T-helper 17 cell (primary cell): Measurements from ENCODE around the gene CUL3. TPM values are rescaled to one million over a fixed set of nuclear protein-coding genes. Genes with fewer than 3 reads are reported as not detected.
A peak's percentile ranks its signal among the peaks of the same experiment; 100 is the strongest.
"Not testable (repeated sequence)": the region's sequence is repeated elsewhere in the genome, so short reads cannot be mapped to it uniquely, and the experiment has no call there.

Experiments used
- ATAC-seq: fragments of 150-1000 bp; cut with Tn5 transposase; 2 replicates; pipeline ENCODE4 v1.10.0; 2021; ENCODE audit warnings: mild to moderate bottlenecking, moderate library complexity
- DNase-seq, 3 donors: peaks; one replicate each; pipeline versions ENCODE4 v3.0.0 to v3.0.0-alpha.2; 2020 to 2021
- H3K9me3 ChIP-seq: one replicate; pipeline ENCODE4 v1.7.0; 2013; ENCODE audit warnings: low read length, mild to moderate bottlenecking; ENCODE audit not compliant: control insufficient read depth, poor library complexity, severe bottlenecking
- H3K27ac Mint-ChIP-seq: one replicate; pipeline ENCODE4 v1.8.0; 2022; ENCODE audit warnings: mild to moderate bottlenecking, moderate library complexity, mixed read lengths
- H3K27me3 Mint-ChIP-seq: one replicate; pipeline ENCODE4 v1.8.0; 2022; ENCODE audit warnings: mixed read lengths
- H3K36me3 Mint-ChIP-seq: one replicate; pipeline ENCODE4 v1.8.0; 2022; ENCODE audit warnings: low read depth, mixed read lengths
- H3K4me1 Mint-ChIP-seq: one replicate; pipeline ENCODE4 v1.8.0; 2022; ENCODE audit warnings: mild to moderate bottlenecking, mixed read lengths
- H3K4me3 Mint-ChIP-seq: one replicate; pipeline ENCODE4 v1.8.0; 2022; ENCODE audit warnings: mild to moderate bottlenecking, moderate library complexity, mixed read lengths
- total RNA-seq, 4 donors: library from RNA in 2 of 4; stranded (reverse) in 2 of 4; gene quantifications; one replicate each; pipeline ENCODE4 v1.2.3 and lab custom pipeline; 2022 to 2026

The CUL3 gene
- total RNA-seq, 2 donors from 2014 or later: 94.8 to 99.7 TPM

GRCh38 chr2:224518806-224519580 lies 66.2 kb downstream of the CUL3 start:
- H3K9me3 ChIP-seq: no peaks in the 10 kb centered on the region
- H3K36me3 Mint-ChIP-seq: no peaks in the 10 kb centered on the region
- DNase-seq (no peak), ATAC-seq (no peak)
- H3K27ac Mint-ChIP-seq: peak overlapping the region; percentile 80
- no peaks in the 10 kb centered on the region for H3K27me3 Mint-ChIP-seq
- no peak overlapping the region for H3K4me3 Mint-ChIP-seq
- H3K4me1 Mint-ChIP-seq: peaks cover 44% of the 10 kb centered on the region

DNA sequence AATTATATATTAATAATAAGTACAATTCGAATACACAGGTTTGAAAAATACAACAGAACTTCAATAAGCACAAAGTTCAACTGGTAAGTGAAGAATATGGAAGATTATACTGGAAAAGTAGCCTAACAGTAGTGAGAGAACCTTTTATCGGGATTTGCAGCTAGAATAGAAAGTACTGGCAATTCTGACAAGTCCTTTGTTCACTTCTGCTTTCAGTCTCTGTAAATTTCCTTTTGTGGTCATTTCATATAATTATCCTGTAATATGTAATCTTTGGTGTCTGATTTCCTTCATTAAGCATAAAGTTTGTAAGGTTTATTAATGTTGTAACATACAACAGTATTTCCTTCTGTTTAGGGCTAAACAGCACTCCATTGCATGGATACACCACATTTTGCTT lies 67.2 kb downstream of the CUL3 start:
- H3K9me3 ChIP-seq: no peaks in the 10 kb centered on the region
- H3K4me1 Mint-ChIP-seq: peaks cover 34% of the 10 kb centered on the region
- DNase-seq (no peak), ATAC-seq (no peak)
- H3K27me3 Mint-ChIP-seq: no peaks in the 10 kb centered on the region
- H3K36me3 Mint-ChIP-seq: no peaks in the 10 kb centered on the region
- H3K4me3 Mint-ChIP-seq: no peak overlapping the region
- no peak overlapping the region for H3K27ac Mint-ChIP-seq

GRCh38 chr2:224516393-224516792 lies 68.8 kb downstream of the CUL3 start:
- not testable (repeated sequence) for H3K36me3 Mint-ChIP-seq, H3K27me3 Mint-ChIP-seq

GRCh38 chr2:224513991-224514390 lies 71.2 kb downstream of the CUL3 start:
- no peaks in the 10 kb centered on the region for H3K9me3 ChIP-seq
- H3K36me3 Mint-ChIP-seq: no peaks in the 10 kb centered on the region

More at GRCh38 chr2:224516393-224516792, 68.8 kb downstream of the CUL3 start:
- ATAC-seq, DNase-seq, H3K4me3 Mint-ChIP-seq, H3K9me3 ChIP-seq: not testable (repeated sequence)
- Mint-ChIP-seq H3K27ac (peak overlapping the region; percentile 78), H3K4me1 (peaks cover 33% of the 10 kb centered on the region)

DNA sequence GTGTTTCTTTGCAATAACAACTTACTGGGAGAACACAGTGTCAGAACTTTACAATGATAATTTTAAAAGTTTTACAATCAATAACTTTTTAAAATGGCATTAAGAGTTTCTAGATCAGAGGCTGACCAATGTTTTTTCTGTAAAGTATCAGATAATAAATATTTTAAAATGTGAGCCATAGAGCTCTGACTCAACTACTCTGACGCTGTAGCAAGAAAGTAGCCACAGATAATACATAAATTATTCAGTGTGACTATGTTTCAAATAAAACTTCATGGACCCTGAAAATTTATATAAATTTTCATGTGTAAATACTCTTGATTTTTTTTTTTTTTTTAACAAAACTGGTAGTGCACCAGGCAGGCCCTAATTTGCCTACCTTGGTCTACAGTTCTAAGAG lies 77.4 kb downstream of the CUL3 start:
- H3K27me3 Mint-ChIP-seq: no peaks in the 10 kb centered on the region
- ATAC-seq: no peak
- H3K9me3 ChIP-seq: no peaks in the 10 kb centered on the region
- peaks cover 13% of the 10 kb centered on the region for H3K4me1 Mint-ChIP-seq
- no peak for DNase-seq
- no peak overlapping the region for H3K4me3 Mint-ChIP-seq
- peaks cover 5% of the 10 kb centered on the region for H3K36me3 Mint-ChIP-seq
- H3K27ac Mint-ChIP-seq: no peak overlapping the region

More at GRCh38 chr2:224513991-224514390, 71.2 kb downstream of the CUL3 start:
- no peak overlapping the region for H3K4me3 Mint-ChIP-seq
- no peaks in the 10 kb centered on the region for H3K27me3 Mint-ChIP-seq
- H3K4me1 Mint-ChIP-seq: peaks cover 28% of the 10 kb centered on the region
- ATAC-seq (no peak), DNase-seq (no peak)
- no peak overlapping the region for H3K27ac Mint-ChIP-seq

GRCh38 chr2:224506494-224506893 lies 78.7 kb downstream of the CUL3 start:
- Mint-ChIP-seq H3K4me3 (no peak overlapping the region), H3K36me3 (peaks cover 5% of the 10 kb centered on the region), H3K4me1 (peaks cover 13% of the 10 kb centered on the region), H3K27me3 (no peaks in the 10 kb centered on the region), H3K27ac (no peak overlapping the region)
- ATAC-seq: no peak
- no peak for DNase-seq
- H3K9me3 ChIP-seq: no peaks in the 10 kb centered on the region

- no peak overlapping the region for H3K4me3 Mint-ChIP-seq
- ATAC-seq: no peak
- H3K27ac Mint-ChIP-seq: no peak overlapping the region
- H3K4me1 Mint-ChIP-seq: peaks cover 11% of the 10 kb centered on the region
- H3K36me3 Mint-ChIP-seq: peaks cover 11% of the 10 kb centered on the region
- no peak for DNase-seq
- no peaks in the 10 kb centered on the region for H3K27me3 Mint-ChIP-seq
- H3K9me3 ChIP-seq: no peaks in the 10 kb centered on the region
Observed at GRCh38 chr2:224498991-224499390, 86.2 kb downstream of the CUL3 start.

- H3K9me3 ChIP-seq: no peaks in the 10 kb centered on the region
- ATAC-seq: no peak
- Mint-ChIP-seq H3K36me3 (peaks cover 9% of the 10 kb centered on the region), H3K27me3 (no peaks in the 10 kb centered on the region), H3K4me3 (no peak overlapping the region), H3K4me1 (peaks cover 34% of the 10 kb centered on the region), H3K27ac (no peak overlapping the region)
- no peak for DNase-seq
Observed at GRCh38 chr2:224492531-224492930, 92.6 kb downstream of the CUL3 start.

DNA sequence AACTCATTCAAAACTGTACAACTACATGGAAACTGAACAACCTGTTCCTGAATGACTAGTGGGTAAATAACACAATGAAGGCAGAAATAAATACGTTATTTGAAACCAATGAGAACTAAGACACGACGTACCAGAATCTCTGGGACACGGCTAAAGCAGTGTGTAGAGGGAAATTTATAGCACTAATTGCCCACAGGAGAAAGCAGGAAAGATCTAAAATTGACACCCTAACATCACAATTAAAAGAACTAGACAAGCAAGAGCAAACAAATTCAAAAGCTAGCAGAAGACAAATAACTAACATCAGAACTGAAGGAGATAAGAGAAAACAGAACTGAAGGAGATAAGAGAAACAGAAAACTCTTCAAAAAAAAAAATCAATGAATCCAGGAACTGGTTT lies 97.2 kb downstream of the CUL3 start:
- H3K4me3 Mint-ChIP-seq, H3K9me3 ChIP-seq, DNase-seq, H3K27me3 Mint-ChIP-seq, ATAC-seq, H3K27ac Mint-ChIP-seq: not testable (repeated sequence)
- H3K4me1 Mint-ChIP-seq: peaks cover 44% of the 10 kb centered on the region
- peaks cover 12% of the 10 kb centered on the region for H3K36me3 Mint-ChIP-seq

GRCh38 chr2:224485081-224486014 lies 99.8 kb downstream of the CUL3 start:
- Mint-ChIP-seq H3K4me1 (peaks cover 28% of the 10 kb centered on the region), H3K27ac (peak overlapping the region; percentile 51), H3K36me3 (peaks cover 10% of the 10 kb centered on the region)
- H3K9me3 ChIP-seq, H3K4me3 Mint-ChIP-seq, H3K27me3 Mint-ChIP-seq, DNase-seq, ATAC-seq: not testable (repeated sequence)

DNA sequence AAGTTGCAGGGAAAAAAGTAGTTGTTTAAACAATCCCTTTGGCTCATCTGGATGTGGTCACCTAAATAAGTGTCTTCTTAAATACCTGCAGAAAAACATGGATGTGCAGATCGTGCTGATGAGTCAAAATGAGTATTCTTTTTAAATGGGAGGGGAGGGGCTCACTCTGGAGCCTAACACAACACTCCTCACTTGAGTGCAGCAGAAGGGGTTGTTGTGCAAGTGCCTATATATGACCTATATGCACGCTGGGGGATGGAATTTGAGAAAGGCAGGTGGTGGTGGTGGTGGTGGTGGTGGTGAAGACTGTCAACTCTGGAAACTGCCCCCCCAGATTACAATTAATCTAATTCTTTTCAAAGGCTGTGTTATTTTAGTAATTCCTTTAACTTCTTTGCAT lies 105.3 kb downstream of the CUL3 start:
- no peak for ATAC-seq
- no peak for DNase-seq
- H3K36me3 Mint-ChIP-seq: peaks cover 8% of the 10 kb centered on the region
- peaks cover 15% of the 10 kb centered on the region for H3K4me1 Mint-ChIP-seq
- peak overlapping the region; percentile 27 for H3K27ac Mint-ChIP-seq
- H3K9me3 ChIP-seq: no peaks in the 10 kb centered on the region
- no peaks in the 10 kb centered on the region for H3K27me3 Mint-ChIP-seq
- H3K4me3 Mint-ChIP-seq: no peak overlapping the region

DNA sequence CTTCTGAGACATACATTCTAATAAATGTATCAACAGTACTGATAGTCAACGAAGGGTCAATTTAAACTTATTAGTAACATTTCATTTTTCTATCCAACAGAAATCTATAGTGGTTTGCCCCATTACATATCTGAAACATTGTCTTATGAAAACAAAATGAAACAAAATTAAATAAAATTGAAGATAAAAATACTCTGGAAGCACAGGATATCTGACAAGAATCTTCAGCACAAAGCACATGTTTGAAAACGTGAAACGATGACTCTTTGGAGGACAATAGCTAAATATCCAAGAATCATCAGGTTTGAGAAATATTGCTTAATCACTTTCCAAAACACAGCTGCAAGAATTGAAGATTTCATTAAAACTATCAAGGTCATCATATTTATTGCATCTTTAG lies 112.3 kb downstream of the CUL3 start:
- no peak for ATAC-seq
- DNase-seq: no peak
- H3K27ac Mint-ChIP-seq: no peak overlapping the region
- no peaks in the 10 kb centered on the region for H3K9me3 ChIP-seq
- H3K36me3 Mint-ChIP-seq: peaks cover 8% of the 10 kb centered on the region
- no peaks in the 10 kb centered on the region for H3K27me3 Mint-ChIP-seq
- no peak overlapping the region for H3K4me3 Mint-ChIP-seq
- H3K4me1 Mint-ChIP-seq: peaks cover 9% of the 10 kb centered on the region

GRCh38 chr2:224472137-224472536 lies 113.0 kb downstream of the CUL3 start:
- no peak for DNase-seq
- H3K27me3 Mint-ChIP-seq: no peaks in the 10 kb centered on the region
- H3K4me3 Mint-ChIP-seq: no peak overlapping the region
- H3K27ac Mint-ChIP-seq: peak overlapping the region; percentile 2
- no peaks in the 10 kb centered on the region for H3K9me3 ChIP-seq
- ATAC-seq: no peak
- peaks cover 3% of the 10 kb centered on the region for H3K36me3 Mint-ChIP-seq
- H3K4me1 Mint-ChIP-seq: peaks cover 5% of the 10 kb centered on the region
